Camera-type eye (tissue), 1 donor: ENCODE data around the gene FIS1. TPM values are rescaled to one million over a fixed set of nuclear protein-coding genes. Genes with fewer than 3 reads are reported as not detected.

Experiments
- total RNA-seq: library from RNA; depleted of rRNA; stranded (reverse); fragments of >200 nt; gene quantifications from one replicate; pipeline ENCODE4 v1.2.3, GENCODE V29; 2014

Gene FIS1
- 133 TPM for total RNA-seq

DNA sequence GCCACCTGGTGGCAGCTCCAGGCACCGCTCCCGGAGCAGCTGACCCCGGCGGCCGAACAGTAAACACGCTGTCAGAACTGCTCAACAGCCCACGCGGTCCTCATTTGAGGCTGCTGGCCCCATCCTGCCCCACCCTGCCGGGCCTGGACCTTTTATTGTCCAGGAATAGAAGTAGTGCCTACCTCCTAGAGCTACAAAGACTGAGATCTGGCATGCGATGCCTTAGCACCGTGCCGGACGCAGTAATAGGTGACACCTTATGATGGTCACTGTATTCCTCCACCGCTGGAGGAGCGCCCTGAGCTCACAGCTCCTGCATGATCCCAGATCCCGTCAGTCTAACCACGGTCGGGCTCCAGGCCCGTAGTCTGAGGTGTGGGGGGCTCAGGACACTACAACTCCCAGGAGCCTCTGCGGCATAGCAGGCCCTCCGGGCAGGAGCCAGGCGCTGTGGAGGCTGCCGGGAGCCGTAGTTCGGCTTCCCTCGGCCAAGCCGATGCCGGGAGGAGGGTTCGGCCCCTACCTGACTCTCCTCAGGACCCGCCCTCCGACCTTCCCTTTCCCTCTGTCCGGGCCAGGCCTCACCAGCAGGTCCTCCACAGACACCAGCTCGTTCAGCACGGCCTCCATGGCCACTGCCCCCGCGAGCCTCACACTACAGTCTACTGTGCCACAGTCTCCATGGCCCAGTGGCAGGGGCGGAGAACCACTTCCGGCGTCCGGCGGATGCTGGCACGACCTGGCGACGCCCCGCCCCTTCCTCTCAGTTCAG, at the start of gene FIS1:
TSS of gene FIS1 (minus strand) at position 707 of the 772 bp plus-strand sequence. CDS start at position 630, 77 bp downstream.

DNA sequence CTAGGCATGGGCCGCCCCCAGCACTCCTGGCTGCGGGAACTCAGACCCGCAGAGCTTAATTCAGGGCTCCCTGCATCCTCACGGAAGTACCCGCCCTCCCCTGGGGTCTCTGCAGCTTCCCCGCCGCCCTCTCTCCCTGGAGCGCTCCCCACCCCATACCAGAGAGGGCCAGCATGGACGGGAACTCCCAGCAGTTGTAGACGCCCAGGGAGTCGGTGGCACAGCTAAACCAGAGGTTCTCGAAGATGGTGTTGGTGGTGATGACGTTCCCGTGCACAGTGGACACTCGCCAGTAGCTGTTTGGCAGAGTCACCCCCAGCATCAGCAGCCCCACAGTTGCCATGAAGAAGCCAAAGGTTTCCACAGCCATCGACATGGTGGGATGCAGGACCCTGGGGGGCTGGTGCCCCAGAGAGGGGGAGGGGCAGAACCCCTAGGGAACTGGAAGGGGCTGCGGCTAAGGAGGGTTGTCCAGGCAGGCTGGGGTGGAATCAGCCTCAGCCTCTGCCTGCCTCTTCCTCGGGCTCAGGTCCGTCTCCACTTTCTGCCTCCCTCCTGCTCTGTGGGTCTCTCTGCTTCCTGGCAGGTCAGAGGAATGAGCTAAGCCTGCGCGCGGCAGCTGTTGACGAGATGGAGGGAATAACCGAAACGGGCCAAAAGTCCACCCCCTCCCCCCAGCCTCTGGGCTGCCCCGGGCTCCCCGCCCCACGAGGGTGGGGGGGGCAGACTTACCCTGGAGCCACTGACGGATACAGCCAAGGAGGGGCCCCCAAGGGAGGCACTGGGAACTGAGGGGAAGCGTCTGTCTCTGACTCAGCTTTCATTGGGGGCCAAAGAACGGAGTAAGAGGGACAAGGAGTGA, 7.4 kb downstream of the FIS1 start, which contains the start of gene CLDN15:
TSS of gene CLDN15 (minus strand) at position 597 of the 862 bp plus-strand sequence. CDS start at position 376, 221 bp downstream.

DNA sequence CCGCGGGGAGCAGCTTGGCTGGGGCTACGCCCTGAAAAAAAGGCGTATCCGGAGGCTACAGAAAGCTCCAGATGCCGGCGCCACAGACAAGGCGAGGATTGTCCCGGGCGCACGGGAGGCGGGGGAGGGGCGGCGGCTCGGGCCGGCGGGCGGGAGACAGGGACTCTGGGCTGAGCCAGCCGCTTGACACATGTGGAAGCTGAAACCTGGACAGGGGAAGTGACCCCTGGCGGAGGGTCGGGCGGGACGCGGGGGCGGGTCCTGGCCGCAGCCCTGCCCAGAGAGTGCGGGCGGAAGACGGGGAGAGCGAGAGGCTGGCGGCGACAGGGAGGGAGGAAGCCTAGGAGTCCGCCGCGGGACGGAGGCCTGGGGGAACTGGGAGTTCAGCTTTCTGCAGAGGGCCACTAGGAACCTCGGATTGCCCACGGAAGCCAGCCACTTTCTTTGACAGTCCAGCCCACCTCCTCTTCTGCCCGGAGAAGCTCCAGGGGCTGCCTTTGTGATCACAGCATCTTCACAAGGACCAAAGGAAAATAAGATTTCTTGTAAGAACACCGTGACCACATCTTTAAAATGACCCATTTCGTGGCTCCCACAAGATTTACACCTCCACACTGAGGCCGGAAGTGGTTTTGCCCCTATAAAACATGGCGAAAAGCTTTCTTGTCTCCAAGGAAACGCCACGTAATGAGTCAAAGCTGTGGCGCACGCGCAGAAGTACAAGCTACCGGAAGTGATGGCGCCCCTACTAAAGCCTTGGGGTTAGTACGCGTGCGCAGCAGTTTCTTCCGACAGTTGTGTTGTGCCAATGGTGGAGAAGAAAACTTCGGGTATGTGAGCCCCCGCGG, 27.3 kb downstream of the FIS1 start, which contains the start of the genes PLOD3 and ZNHIT1:
TSS of gene PLOD3 (minus strand) at position 194 of the 848 bp plus-strand sequence. CDS start 307 bp downstream, outside the sequence.
TSS of gene ZNHIT1 (plus strand) at position 778 of the 848 bp plus-strand sequence. CDS start at position 809, 31 bp downstream.

DNA sequence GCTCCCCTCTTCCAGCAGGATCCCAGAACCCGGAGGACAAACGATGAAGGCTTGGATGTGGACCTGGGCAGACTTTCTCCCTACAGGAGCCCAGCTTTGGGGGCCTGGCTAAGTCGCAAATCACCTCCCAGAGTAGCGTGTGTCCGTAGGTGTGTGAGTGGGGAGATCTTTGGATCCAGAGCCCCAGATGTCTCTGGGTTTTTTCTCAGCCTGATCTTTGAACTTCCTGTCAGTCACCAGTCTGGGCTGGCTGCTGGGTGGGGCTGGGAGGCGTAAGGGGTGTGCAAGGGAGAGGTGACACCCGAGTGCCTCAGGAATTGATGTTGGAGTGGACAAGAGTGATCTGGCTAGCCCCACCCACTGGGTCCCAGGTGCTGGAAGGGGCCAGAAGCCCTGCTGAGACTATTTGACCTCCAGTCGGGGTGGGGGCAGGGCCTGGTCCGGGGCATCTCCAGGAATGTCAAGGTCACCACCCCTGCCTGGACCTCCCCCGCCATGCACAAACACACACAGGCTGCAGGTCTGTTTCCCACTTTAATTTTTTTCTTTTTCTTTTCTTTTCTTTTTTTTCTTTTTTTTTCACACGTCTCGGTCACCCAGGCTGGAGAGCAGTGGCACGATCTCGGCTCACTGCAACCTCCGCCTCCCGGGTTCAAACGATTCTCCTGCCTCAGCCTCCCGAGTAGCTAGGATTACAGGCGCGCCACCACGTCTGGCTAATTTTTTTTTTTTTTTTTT, 43.9 kb downstream of the FIS1 start, which contains the start of gene MOGAT3:
TSS of gene MOGAT3 (minus strand) at position 175 of the 738 bp plus-strand sequence. CDS start 182 bp downstream, outside the sequence.

Other genes starting within 250 kb of the FIS1 start
- gene MUC17, start 225.0 kb downstream of the FIS1 start, total RNA-seq: not detected
- 13.4 TPM for gene TRIM56, start 159.6 kb downstream of the FIS1 start, total RNA-seq
- gene SERPINE1, start 118.0 kb downstream of the FIS1 start, total RNA-seq: 6.8 TPM
- 32.5 TPM for gene AP1S1, start 90.6 kb downstream of the FIS1 start, total RNA-seq
- gene VGF, start 79.5 kb downstream of the FIS1 start, total RNA-seq: 2.2 TPM
- 0.82 TPM for gene NAT16, start 64.8 kb downstream of the FIS1 start, total RNA-seq
- not detected for gene MOGAT3, start 44.0 kb downstream of the FIS1 start, total RNA-seq
- gene PLOD3, start 27.5 kb downstream of the FIS1 start, total RNA-seq: 26.4 TPM
- gene ZNHIT1, start 26.9 kb downstream of the FIS1 start, total RNA-seq: 52.2 TPM
- 5.8 TPM for gene CLDN15, start 7.3 kb downstream of the FIS1 start, total RNA-seq
- 41.7 TPM for gene IFT22, start 76.7 kb upstream of the FIS1 start, total RNA-seq
- gene COL26A1, start 117.8 kb upstream of the FIS1 start, total RNA-seq: 6.9 TPM